NCI-H2171 treated with DMSO at 0.1 percent for 48 hours (cell line): Measurements from ENCODE around the gene WDFY2.

Source experiments
- DNase-seq: peaks from one replicate; lab custom pipeline; 2025; lab: John Stamatoyannopoulos, UW

The WDFY2 gene

GRCh38 chr13:51601601-51602565 is 17.6 kb downstream of the WDFY2 start:
- DNase-seq: peak; percentile 35

- DNase-seq: no peak
Measured at GRCh38 chr13:51603716-51604115, 19.5 kb downstream of the WDFY2 start.

- DNase-seq: no peak
Measured at GRCh38 chr13:51605698-51606097, 21.4 kb downstream of the WDFY2 start.

- DNase-seq: no peak
Measured at GRCh38 chr13:51607165-51607564, 22.9 kb downstream of the WDFY2 start.

GRCh38 chr13:51608857-51609406 is 24.7 kb downstream of the WDFY2 start:
- no peak for DNase-seq

- DNase-seq: no peak
Measured at GRCh38 chr13:51612867-51613266, 28.6 kb downstream of the WDFY2 start.

GRCh38 chr13:51613535-51613934 is 29.3 kb downstream of the WDFY2 start:
- DNase-seq: peak; percentile 86

GRCh38 chr13:51614350-51614786 is 30.1 kb downstream of the WDFY2 start:
- DNase-seq: peak; percentile 97

- DNase-seq: no peak
Measured at GRCh38 chr13:51618626-51619025, 34.4 kb downstream of the WDFY2 start.

- no peak for DNase-seq
Measured at GRCh38 chr13:51619614-51620013, 35.4 kb downstream of the WDFY2 start.

GRCh38 chr13:51620165-51620983 is 36.1 kb downstream of the WDFY2 start:
- no peak for DNase-seq

GRCh38 chr13:51621602-51622001 is 37.3 kb downstream of the WDFY2 start:
- no peak for DNase-seq

- DNase-seq: peak; percentile 59
Measured at GRCh38 chr13:51623473-51623872, 39.2 kb downstream of the WDFY2 start.

- DNase-seq: no peak
Measured at GRCh38 chr13:51624207-51624606, 39.9 kb downstream of the WDFY2 start.

GRCh38 chr13:51624695-51625345 is 40.6 kb downstream of the WDFY2 start:
- DNase-seq: no peak

- no peak for DNase-seq
Measured at GRCh38 chr13:51625555-51626345, 41.5 kb downstream of the WDFY2 start.

- DNase-seq: no peak
Measured at GRCh38 chr13:51626749-51627148, 42.5 kb downstream of the WDFY2 start.

- no peak for DNase-seq
Measured at GRCh38 chr13:51628059-51628852, 44.0 kb downstream of the WDFY2 start.

- no peak for DNase-seq
Measured at GRCh38 chr13:51629491-51630287, 45.4 kb downstream of the WDFY2 start.

- DNase-seq: no peak
Measured at GRCh38 chr13:51630288-51630615, 46.0 kb downstream of the WDFY2 start.
